ENCODE measurements around the gene ZNF331.

GRCh38 chr19:53531457-53531856 is 6.5 kb upstream of the ZNF331 start:
- TF ChIP-seq CTCF (IDR thresholded peaks at IDR 0.05) (no peak), POLR2A (IDR thresholded peaks at IDR 0.05) (no peak), EP300 (IDR thresholded peaks at IDR 0.05) (no peak)

Measured in stomach (tissue), 4 donors.